Neural progenitor cell (in vitro differentiated cells): ENCODE measurements around the gene RARS1. TPM values are rescaled to one million over a fixed set of nuclear protein-coding genes. Genes with fewer than 3 reads are reported as not detected.

Experiments
- DNase-seq: peaks from one replicate; pipeline ENCODE4 v3.0.0-alpha.2; 2016; ENCODE audit warnings: low spot score
- H2AFZ ChIP-seq: fragments of 200-600 bp; sonication (generic); replicated peaks from 2 replicates; pipeline ENCODE4 v1.6.1; 2016; ENCODE audit warnings: antibody characterized with exemption
- H3F3A ChIP-seq: fragments of 200-600 bp; sonication (generic); 2 replicates; pipeline ENCODE4 v1.6.1; 2016; ENCODE audit warnings: antibody characterized with exemption, low read depth
- H3K27ac ChIP-seq: fragments of 200-600 bp; sonication (generic); 2 replicates; pipeline ENCODE4 v1.5.1; 2016; ENCODE audit warnings: mild to moderate bottlenecking
- H3K27me3 ChIP-seq: fragments of 200-600 bp; sonication (generic); 2 replicates; pipeline ENCODE4 v1.6.1; 2016; ENCODE audit warnings: mild to moderate bottlenecking, moderate library complexity
- H3K36me3 ChIP-seq: fragments of 200-600 bp; sonication (generic); 2 replicates; pipeline ENCODE4 v1.5.1; 2016
- H3K4me1 ChIP-seq: fragments of 200-600 bp; sonication (generic); 2 replicates; pipeline ENCODE4 v1.6.1; 2016; ENCODE audit warnings: mixed run types
- H3K4me2 ChIP-seq: fragments of 200-600 bp; sonication (generic); 2 replicates; pipeline ENCODE4 v1.6.1; 2016
- H3K4me3 ChIP-seq: fragments of 200-600 bp; sonication (generic); 2 replicates; pipeline ENCODE4 v1.5.1; 2016
- H3K79me2 ChIP-seq: fragments of 200-600 bp; sonication (generic); 2 replicates; pipeline ENCODE4 v1.6.1; 2016; ENCODE audit warnings: low read depth
- H3K9ac ChIP-seq: fragments of 200-600 bp; sonication (generic); 2 replicates; pipeline ENCODE4 v1.6.1; 2016
- H3K9me3 ChIP-seq: fragments of 200-600 bp; sonication (generic); 2 replicates; pipeline ENCODE4 v1.5.1; 2016; ENCODE audit warnings: low read depth
- H4K20me1 ChIP-seq: fragments of 200-600 bp; sonication (generic); 2 replicates; pipeline ENCODE4 v1.6.1; 2016; ENCODE audit warnings: low read depth
- H3K27ac Mint-ChIP-seq: 3 replicates; pipeline ENCODE4 v1.8.0; 2021; ENCODE audit warnings: mixed read lengths
- H3K27me3 Mint-ChIP-seq: 2 replicates; pipeline ENCODE4 v1.8.0; 2022; ENCODE audit warnings: low read depth, mild to moderate bottlenecking, inconsistent platforms, moderate library complexity, mixed read lengths; ENCODE audit not compliant: insufficient read depth
- H3K36me3 Mint-ChIP-seq: 3 replicates; pipeline ENCODE4 v1.8.0; 2021; ENCODE audit warnings: mixed read lengths
- H3K4me1 Mint-ChIP-seq: 3 replicates; pipeline ENCODE4 v1.8.0; 2021; ENCODE audit warnings: mixed read lengths
- H3K4me3 Mint-ChIP-seq: 3 replicates; pipeline ENCODE4 v1.8.0; 2021; ENCODE audit warnings: mild to moderate bottlenecking, moderate library complexity, mixed read lengths
- H3K9me3 Mint-ChIP-seq: 3 replicates; pipeline ENCODE4 v1.8.0; 2020; ENCODE audit warnings: mixed read lengths
- CTCF ChIP-seq: fragments of 200-600 bp; sonication (generic); IDR thresholded peaks from 2 replicates; pipeline ENCODE4 v1.5.1; 2017; ENCODE audit warnings: antibody characterized with exemption, mild to moderate bottlenecking
- EZH2 ChIP-seq: fragments of 200-600 bp; sonication (generic); IDR thresholded peaks from 2 replicates; pipeline ENCODE4 v1.6.1; 2017; ENCODE audit warnings: antibody characterized with exemption, mild to moderate bottlenecking, moderate library complexity
- EZH2phosphoT487 ChIP-seq: fragments of 200-600 bp; sonication (generic); IDR thresholded peaks from 2 replicates; pipeline ENCODE4 v1.6.1; 2017; ENCODE audit warnings: antibody characterized with exemption
- total RNA-seq: library from RNA; depleted of rRNA; stranded (reverse); fragments of >200 nt; gene quantifications from 2 replicates; pipeline ENCODE4 v1.2.3, GENCODE V29; 2015; ENCODE audit warnings: low replicate concordance

RARS1 gene
- total RNA-seq, 1 donor from 2014 or later, result 191 TPM

- no peak for DNase-seq
- Mint-ChIP-seq H3K27me3 (peaks cover 2% of the 10 kb centered on the region), H3K4me1 (peaks cover 3% of the 10 kb centered on the region), H3K9me3 (no peaks in the 10 kb centered on the region), H3K27ac (no peak overlapping the region), H3K36me3 (no peaks in the 10 kb centered on the region), H3K4me3 (no peak overlapping the region)
- Histone ChIP-seq H3K4me1 (no peaks in the 10 kb centered on the region), H3K4me2 (no peak overlapping the region), H3K36me3 (no peaks in the 10 kb centered on the region), H3K79me2 (no peaks in the 10 kb centered on the region), H4K20me1 (no peaks in the 10 kb centered on the region), H3F3A (no peaks in the 10 kb centered on the region), H3K27ac (no peak overlapping the region), H3K9me3 (no peaks in the 10 kb centered on the region), H3K4me3 (no peak overlapping the region), H2AFZ (no peak overlapping the region), H3K9ac (no peak overlapping the region), H3K27me3 (no peaks in the 10 kb centered on the region)
- TF ChIP-seq EZH2, result no peak
Observed at GRCh38 chr5:168472329-168472728, 13.9 kb upstream of the RARS1 start.

- no peaks in the 10 kb centered on the region for H3K9me3 ChIP-seq
- no peak overlapping the region for H3K9ac ChIP-seq
- DNase-seq, result no peak
- TF ChIP-seq EZH2 (no peak), CTCF (no peak), EZH2phosphoT487 (no peak)
- no peaks in the 10 kb centered on the region for H4K20me1 ChIP-seq
- H3K4me3 ChIP-seq, result no peak overlapping the region
- H3K4me1 ChIP-seq, result no peaks in the 10 kb centered on the region
- Mint-ChIP-seq H3K27me3 (peaks cover 2% of the 10 kb centered on the region), H3K27ac (no peak overlapping the region), H3K4me1 (peaks cover 3% of the 10 kb centered on the region), H3K4me3 (no peak overlapping the region), H3K36me3 (no peaks in the 10 kb centered on the region), H3K9me3 (no peaks in the 10 kb centered on the region)
- H3K79me2 ChIP-seq, result no peaks in the 10 kb centered on the region
- H3K36me3 ChIP-seq, result no peaks in the 10 kb centered on the region
- H3F3A ChIP-seq, result no peaks in the 10 kb centered on the region
- no peak overlapping the region for H3K4me2 ChIP-seq
- no peaks in the 10 kb centered on the region for H3K27me3 ChIP-seq
- no peak overlapping the region for H2AFZ ChIP-seq
- no peak overlapping the region for H3K27ac ChIP-seq
Observed at GRCh38 chr5:168474319-168474718, 12.0 kb upstream of the RARS1 start.

- H2AFZ ChIP-seq, result no peak overlapping the region
Observed at GRCh38 chr5:168477060-168477459, 9.2 kb upstream of the RARS1 start.

GRCh38 chr5:168479166-168479565 lies 7.1 kb upstream of the RARS1 start:
- H3K9me3 Mint-ChIP-seq, result no peaks in the 10 kb centered on the region
- no peaks in the 10 kb centered on the region for H3K79me2 ChIP-seq
- H4K20me1 ChIP-seq, result no peaks in the 10 kb centered on the region
- H3K4me1 ChIP-seq, result no peaks in the 10 kb centered on the region
- no peaks in the 10 kb centered on the region for H3K36me3 Mint-ChIP-seq
- no peak for TF ChIP-seq EZH2
- no peak for TF ChIP-seq CTCF
- no peak for TF ChIP-seq EZH2phosphoT487
- no peak overlapping the region for H3K27ac ChIP-seq
- H3F3A ChIP-seq, result no peaks in the 10 kb centered on the region
- H3K36me3 ChIP-seq, result no peaks in the 10 kb centered on the region
- H3K4me3 ChIP-seq, result no peak overlapping the region
- H3K27me3 ChIP-seq, result no peaks in the 10 kb centered on the region
- no peaks in the 10 kb centered on the region for H3K9me3 ChIP-seq
- no peak overlapping the region for H3K4me3 Mint-ChIP-seq
- H2AFZ ChIP-seq, result no peak overlapping the region
- no peak overlapping the region for H3K4me2 ChIP-seq
- no peak for DNase-seq
- no peaks in the 10 kb centered on the region for H3K27me3 Mint-ChIP-seq
- H3K4me1 Mint-ChIP-seq, result no peaks in the 10 kb centered on the region
- H3K27ac Mint-ChIP-seq, result no peak overlapping the region
- no peak overlapping the region for H3K9ac ChIP-seq

More at GRCh38 chr5:168477060-168477459, 9.2 kb upstream of the RARS1 start:
- Mint-ChIP-seq H3K27me3 (no peaks in the 10 kb centered on the region), H3K9me3 (no peaks in the 10 kb centered on the region), H3K27ac (peak overlapping the region; percentile 47), H3K36me3 (no peaks in the 10 kb centered on the region), H3K4me3 (no peak overlapping the region), H3K4me1 (no peaks in the 10 kb centered on the region)
- Histone ChIP-seq H3F3A (no peaks in the 10 kb centered on the region), H4K20me1 (no peaks in the 10 kb centered on the region), H3K9me3 (no peaks in the 10 kb centered on the region), H3K27ac (no peak overlapping the region), H3K27me3 (no peaks in the 10 kb centered on the region), H3K4me1 (no peaks in the 10 kb centered on the region), H3K9ac (no peak overlapping the region), H3K79me2 (no peaks in the 10 kb centered on the region), H3K4me3 (no peak overlapping the region), H3K4me2 (no peak overlapping the region), H3K36me3 (no peaks in the 10 kb centered on the region)
- no peak for DNase-seq
- TF ChIP-seq CTCF (no peak), EZH2phosphoT487 (no peak), EZH2 (no peak)
